Brain microvascular endothelial cell (primary cell): ENCODE results near the gene SUN2.

ENCODE experiments used
- DNase-seq: peaks from one replicate; pipeline ENCODE4 v3.0.0-alpha.2; 2020
- H3K27ac ChIP-seq: fragments of 250-450 bp; sonication (Bioruptor Pico); 2 replicates; pipeline ENCODE4 v1.5.1; 2020; ENCODE audit warnings: mild to moderate bottlenecking, moderate library complexity
- H3K27me3 ChIP-seq: fragments of 250-450 bp; sonication (Bioruptor Pico); replicated peaks from 2 replicates; pipeline ENCODE4 v1.5.1; 2020; ENCODE audit warnings: mild to moderate bottlenecking
- H3K36me3 ChIP-seq: fragments of 250-450 bp; sonication (Bioruptor Pico); replicated peaks from 2 replicates; pipeline ENCODE4 v1.5.1; 2020; ENCODE audit warnings: mild to moderate bottlenecking
- H3K4me3 ChIP-seq: 2 replicates; pipeline ENCODE4 v1.5.1; 2011; ENCODE audit warnings: low read depth, mild to moderate bottlenecking, control low read depth, low read length, moderate library complexity
- in situ Hi-C: cut with HindIII; loops from 2 replicates; pipeline ENCODE4 v1.10.0; 2017; ENCODE audit warnings: low sequenced_read_pairs, low pct_ligation_motif_present
- TF ChIP-seq, protein P1 (sequence below): IDR thresholded peaks from 2 replicates; pipeline ENCODE4 v1.5.1; 2011; ENCODE audit warnings: low read depth, mild to moderate bottlenecking, moderate library complexity, low read length, control low read depth, inconsistent platforms; ENCODE audit errors: missing control alignments

The SUN2 gene

GRCh38 chr22:38750638-38751037 lies 5.2 kb downstream of the SUN2 start:
- TF ChIP-seq, protein P1, sequence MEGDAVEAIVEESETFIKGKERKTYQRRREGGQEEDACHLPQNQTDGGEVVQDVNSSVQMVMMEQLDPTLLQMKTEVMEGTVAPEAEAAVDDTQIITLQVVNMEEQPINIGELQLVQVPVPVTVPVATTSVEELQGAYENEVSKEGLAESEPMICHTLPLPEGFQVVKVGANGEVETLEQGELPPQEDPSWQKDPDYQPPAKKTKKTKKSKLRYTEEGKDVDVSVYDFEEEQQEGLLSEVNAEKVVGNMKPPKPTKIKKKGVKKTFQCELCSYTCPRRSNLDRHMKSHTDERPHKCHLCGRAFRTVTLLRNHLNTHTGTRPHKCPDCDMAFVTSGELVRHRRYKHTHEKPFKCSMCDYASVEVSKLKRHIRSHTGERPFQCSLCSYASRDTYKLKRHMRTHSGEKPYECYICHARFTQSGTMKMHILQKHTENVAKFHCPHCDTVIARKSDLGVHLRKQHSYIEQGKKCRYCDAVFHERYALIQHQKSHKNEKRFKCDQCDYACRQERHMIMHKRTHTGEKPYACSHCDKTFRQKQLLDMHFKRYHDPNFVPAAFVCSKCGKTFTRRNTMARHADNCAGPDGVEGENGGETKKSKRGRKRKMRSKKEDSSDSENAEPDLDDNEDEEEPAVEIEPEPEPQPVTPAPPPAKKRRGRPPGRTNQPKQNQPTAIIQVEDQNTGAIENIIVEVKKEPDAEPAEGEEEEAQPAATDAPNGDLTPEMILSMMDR = no peak
- Histone ChIP-seq H3K27me3 (no peaks in the 10 kb centered on the region), H3K27ac (no peak overlapping the region), H3K4me3 (no peak overlapping the region), H3K36me3 (peaks cover 37% of the 10 kb centered on the region)
- in situ Hi-C loops = no loop called here
- no peak for DNase-seq

- in situ Hi-C loops = no loop called here
- Histone ChIP-seq H3K36me3 (peaks cover 39% of the 10 kb centered on the region), H3K4me3 (no peak overlapping the region), H3K27me3 (no peaks in the 10 kb centered on the region), H3K27ac (no peak overlapping the region)
- no peak for DNase-seq
- TF ChIP-seq, protein P1 = no peak
These were observed 5.7 kb downstream of the SUN2 start for GRCh38 chr22:38750104-38750503.

DNA sequence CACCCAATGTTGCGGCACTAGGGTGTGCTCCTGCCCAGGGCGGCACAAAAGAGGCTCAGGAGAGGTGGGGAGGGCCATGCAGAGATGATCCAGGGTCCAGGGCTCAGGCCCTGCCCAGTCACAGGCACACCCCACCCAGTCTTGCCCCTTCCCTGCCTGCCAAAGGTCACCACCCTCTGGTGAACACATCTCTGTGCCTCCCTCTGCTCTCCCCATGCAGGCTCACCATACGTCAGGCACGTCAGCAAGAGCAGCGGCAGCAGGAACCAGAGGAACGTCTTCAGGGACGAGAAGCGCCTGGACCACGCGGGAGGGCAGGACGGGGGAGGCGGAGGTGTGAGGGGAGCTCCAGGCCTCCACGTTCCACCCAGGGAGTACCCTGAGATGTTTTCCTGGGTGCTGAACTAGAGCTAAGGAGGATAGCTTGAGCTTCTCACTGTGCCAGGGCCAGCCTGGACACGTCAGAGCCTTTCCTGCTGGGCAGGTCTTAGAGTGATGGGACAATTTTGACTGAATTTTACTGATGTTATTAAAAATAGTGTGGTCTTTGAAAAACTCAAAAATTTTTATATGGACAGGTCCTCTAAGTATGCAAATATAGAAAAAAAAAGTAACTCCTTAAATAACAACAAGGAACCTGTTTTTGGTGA lies 7.2 kb downstream of the SUN2 start:
- TF ChIP-seq, protein P1 = no peak
- in situ Hi-C loops = no loop called here

GRCh38 chr22:38745676-38746460 lies 9.9 kb downstream of the SUN2 start:
- H3K27ac ChIP-seq = no peak overlapping the region
- H3K36me3 ChIP-seq = peaks cover 56% of the 10 kb centered on the region
- no peak for DNase-seq

More for the DNA sequence above, 7.2 kb downstream of the SUN2 start:
- Histone ChIP-seq H3K27me3 (no peaks in the 10 kb centered on the region), H3K36me3 (peaks cover 45% of the 10 kb centered on the region), H3K4me3 (no peak overlapping the region), H3K27ac (no peak overlapping the region)
- no peak for DNase-seq

GRCh38 chr22:38744981-38745380 lies 10.8 kb downstream of the SUN2 start:
- in situ Hi-C loops = no loop called here
- Histone ChIP-seq H3K36me3 (peaks cover 54% of the 10 kb centered on the region), H3K27ac (no peak overlapping the region)

More at GRCh38 chr22:38745676-38746460, 9.9 kb downstream of the SUN2 start:
- in situ Hi-C loops = no loop called here
- Histone ChIP-seq H3K27me3 (no peaks in the 10 kb centered on the region), H3K4me3 (no peak overlapping the region)
- TF ChIP-seq, protein P1 = no peak

More at GRCh38 chr22:38744981-38745380, 10.8 kb downstream of the SUN2 start:
- Histone ChIP-seq H3K4me3 (no peak overlapping the region), H3K27me3 (no peaks in the 10 kb centered on the region)
- DNase-seq = no peak
- TF ChIP-seq, protein P1 = no peak
